CD4-positive, alpha-beta T cell treated with Interferon alpha-2 for 1 hour (primary cell): Measurements from ENCODE around the gene LATS2.

Source experiments
- DNase-seq, 2 donors: peaks; one replicate each; pipeline ENCODE4 v3.0.0-alpha.2; 2020 to 2022

Gene LATS2

GRCh38 chr13:21013682-21014038, 47.7 kb downstream of the LATS2 start:
- DNase-seq, result no peak

- DNase-seq, result no peak
Measured at GRCh38 chr13:21012841-21013681, 48.3 kb downstream of the LATS2 start.

GRCh38 chr13:21012211-21012610, 49.2 kb downstream of the LATS2 start:
- no peak for DNase-seq

GRCh38 chr13:21011378-21011777, 50.0 kb downstream of the LATS2 start:
- DNase-seq, result no peak

GRCh38 chr13:21010621-21011020, 50.8 kb downstream of the LATS2 start:
- DNase-seq, result peak in 1 of 2 donors; percentile 7

GRCh38 chr13:21009036-21009435, 52.4 kb downstream of the LATS2 start:
- DNase-seq, result no peak

GRCh38 chr13:21008026-21008425, 53.4 kb downstream of the LATS2 start:
- no peak for DNase-seq

GRCh38 chr13:21006141-21007005, 55.0 kb downstream of the LATS2 start:
- DNase-seq, result no peak

- no peak for DNase-seq
Measured at GRCh38 chr13:21005193-21005592, 56.2 kb downstream of the LATS2 start.

GRCh38 chr13:21001471-21001870, 59.9 kb downstream of the LATS2 start:
- DNase-seq, result no peak

- DNase-seq, result no peak
Measured at GRCh38 chr13:21000647-21001046, 60.7 kb downstream of the LATS2 start.

- no peak for DNase-seq
Measured at GRCh38 chr13:20998649-20999415, 62.6 kb downstream of the LATS2 start.

- no peak for DNase-seq
Measured at GRCh38 chr13:20997301-20998161, 63.9 kb downstream of the LATS2 start.

GRCh38 chr13:20995245-20995838, 66.0 kb downstream of the LATS2 start:
- DNase-seq, result no peak

- DNase-seq, result no peak
Measured at GRCh38 chr13:20994441-20994821, 67.0 kb downstream of the LATS2 start.

GRCh38 chr13:20993661-20994440, 67.5 kb downstream of the LATS2 start:
- DNase-seq, result no peak

- DNase-seq, result no peak
Measured at GRCh38 chr13:20993211-20993610, 68.2 kb downstream of the LATS2 start.

- no peak for DNase-seq
Measured at GRCh38 chr13:20991741-20992520, 69.5 kb downstream of the LATS2 start.

GRCh38 chr13:20990910-20991525, 70.4 kb downstream of the LATS2 start:
- DNase-seq, result no peak
